ENCODE data around the gene NRXN3. TPM values are rescaled to one million over a fixed set of nuclear protein-coding genes. Genes with fewer than 3 reads are reported as not detected.

The NRXN3 gene
- total and polyA plus RNA-seq, 5 donors = 1.5 to 4.7 (median 4.0) TPM

DNA sequence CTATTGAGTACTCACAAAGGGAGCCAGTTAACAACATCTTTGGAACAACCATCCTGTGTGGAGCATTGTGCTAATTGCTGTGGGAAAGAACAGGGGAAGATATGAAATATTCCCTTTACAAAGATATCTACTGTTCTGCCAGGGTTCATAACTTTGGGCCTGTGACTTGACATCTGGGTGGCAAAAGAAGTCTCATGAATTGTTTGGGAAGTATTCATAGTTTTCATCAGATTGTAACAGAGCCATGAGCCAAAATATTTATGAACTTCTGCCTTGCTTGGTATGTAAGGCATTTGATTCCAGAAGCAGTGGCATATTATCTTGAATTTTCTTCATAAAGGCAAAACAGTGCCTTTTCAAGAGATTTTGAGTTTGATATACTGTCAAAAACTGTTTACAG, 1224.9 kb downstream of the NRXN3 start:
- ATAC-seq (no peak), DNase-seq (no peak)
- no peaks in the 10 kb centered on the region for H3K9me3 ChIP-seq (ENCODE audit: control insufficient read depth, low read length)
- H3K4me3 ChIP-seq (ENCODE audit: low read length) = no peak overlapping the region
- intact Hi-C loops (cut with DNase I) = no loop called here
- no peak overlapping the region for H3K27ac ChIP-seq (ENCODE audit: low read length)
- H3K4me1 ChIP-seq (ENCODE audit: control insufficient read depth, insufficient read depth, low read length) = no peaks in the 10 kb centered on the region
- no peaks in the 10 kb centered on the region for H3K27me3 ChIP-seq (ENCODE audit: control insufficient read depth, insufficient read depth)

DNA sequence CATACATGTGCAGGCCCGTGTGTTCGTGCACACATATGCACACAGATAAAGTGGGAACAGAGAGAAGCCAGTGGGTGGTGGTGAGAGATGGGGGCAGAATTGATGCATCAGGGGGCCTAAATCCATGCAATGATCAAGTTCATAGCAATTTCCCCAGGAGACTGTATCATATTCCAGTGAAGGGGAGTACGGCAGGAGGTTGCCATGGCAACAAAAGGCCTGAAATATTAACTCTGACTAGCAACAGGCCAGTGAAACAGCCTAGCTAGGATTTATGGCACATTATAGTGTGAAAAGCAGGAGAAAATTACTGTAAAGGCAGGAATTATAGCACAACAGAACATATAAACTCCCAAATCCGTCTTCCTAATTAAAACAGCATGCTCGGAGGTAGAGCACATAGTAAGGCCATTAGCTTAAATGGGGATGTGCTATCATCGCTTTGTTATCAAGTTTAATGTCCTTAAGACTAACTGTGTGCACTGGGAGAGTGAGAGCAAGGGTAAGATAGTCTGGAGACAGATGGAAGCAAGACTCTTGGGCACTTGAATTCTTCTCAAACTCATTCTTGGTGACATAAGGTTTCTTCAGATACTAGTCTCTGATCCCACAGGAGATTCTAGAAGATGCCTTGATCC, 1234.8 kb downstream of the NRXN3 start:
- H3K4me3 ChIP-seq (ENCODE audit: low read length) = no peak overlapping the region
- 75% methylated on average over 6 of the region's 6 CpGs for WGBS
- no peak for DNase-seq
- intact Hi-C loops (cut with DNase I) = no loop called here
- H3K27me3 ChIP-seq (ENCODE audit: control insufficient read depth, insufficient read depth) = no peaks in the 10 kb centered on the region
- H3K27ac ChIP-seq (ENCODE audit: low read length) = no peak overlapping the region
- no peak for ATAC-seq
- H3K4me1 ChIP-seq (ENCODE audit: control insufficient read depth, insufficient read depth, low read length) = no peaks in the 10 kb centered on the region
- H3K9me3 ChIP-seq (ENCODE audit: control insufficient read depth, low read length) = no peaks in the 10 kb centered on the region

DNA sequence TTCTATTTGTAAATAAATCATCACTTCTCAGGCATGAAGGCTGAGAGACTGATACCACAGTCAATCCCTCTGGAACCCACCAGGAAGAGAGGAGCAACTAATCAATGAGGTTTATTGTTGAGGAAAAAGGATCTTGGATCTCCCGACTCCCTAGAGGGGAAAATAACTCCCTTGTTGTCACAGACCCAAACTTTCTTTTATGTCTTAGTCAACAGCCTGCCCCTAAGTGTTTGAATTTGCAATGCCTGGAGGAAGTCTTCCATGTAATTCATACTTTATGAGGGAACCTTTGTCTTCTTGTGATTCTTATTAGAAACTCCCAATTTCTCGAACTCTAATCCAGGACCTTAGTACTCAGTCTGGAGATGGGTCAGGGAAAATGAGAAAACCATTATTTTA, 1235.3 kb downstream of the NRXN3 start:
- DNase-seq (no peak), ATAC-seq (no peak)
- no peak overlapping the region for H3K27ac ChIP-seq (ENCODE audit: low read length)
- no peak overlapping the region for H3K4me3 ChIP-seq (ENCODE audit: low read length)
- H3K9me3 ChIP-seq (ENCODE audit: control insufficient read depth, low read length) = no peaks in the 10 kb centered on the region
- 70% methylated on average over 2 of the region's 2 CpGs for WGBS
- intact Hi-C loops (cut with DNase I) = no loop called here
- H3K27me3 ChIP-seq (ENCODE audit: control insufficient read depth, insufficient read depth) = no peaks in the 10 kb centered on the region
- H3K4me1 ChIP-seq (ENCODE audit: control insufficient read depth, insufficient read depth, low read length) = no peaks in the 10 kb centered on the region

DNA sequence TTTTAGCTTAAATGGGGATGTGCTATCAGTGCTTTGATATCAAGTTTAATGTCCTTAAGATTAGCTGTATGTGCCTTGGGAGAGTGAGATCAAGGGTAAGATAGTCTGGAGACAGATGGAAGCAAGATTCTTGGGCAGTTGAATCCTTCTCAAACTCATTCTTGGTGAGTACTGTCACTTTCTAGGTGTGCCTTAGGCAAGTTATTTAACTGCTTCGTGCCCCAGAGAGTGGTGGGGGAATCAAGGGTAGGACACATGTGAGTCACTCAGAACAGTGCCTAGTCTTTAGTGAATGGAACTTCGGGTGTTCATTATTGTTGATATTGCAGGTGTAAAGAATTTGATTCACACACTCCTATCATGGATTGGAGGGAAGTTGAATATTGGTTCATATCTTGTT, 1237.4 kb downstream of the NRXN3 start:
- DNase-seq (no peak), ATAC-seq (no peak)
- H3K27me3 ChIP-seq (ENCODE audit: control insufficient read depth, insufficient read depth) = no peaks in the 10 kb centered on the region
- intact Hi-C loops (cut with DNase I) = no loop called here
- no peak overlapping the region for H3K4me3 ChIP-seq (ENCODE audit: low read length)
- 59% methylated on average over 2 of the region's 2 CpGs for WGBS
- no peak overlapping the region for H3K27ac ChIP-seq (ENCODE audit: low read length)
- H3K9me3 ChIP-seq (ENCODE audit: control insufficient read depth, low read length) = no peaks in the 10 kb centered on the region
- H3K4me1 ChIP-seq (ENCODE audit: control insufficient read depth, insufficient read depth, low read length) = no peaks in the 10 kb centered on the region

DNA sequence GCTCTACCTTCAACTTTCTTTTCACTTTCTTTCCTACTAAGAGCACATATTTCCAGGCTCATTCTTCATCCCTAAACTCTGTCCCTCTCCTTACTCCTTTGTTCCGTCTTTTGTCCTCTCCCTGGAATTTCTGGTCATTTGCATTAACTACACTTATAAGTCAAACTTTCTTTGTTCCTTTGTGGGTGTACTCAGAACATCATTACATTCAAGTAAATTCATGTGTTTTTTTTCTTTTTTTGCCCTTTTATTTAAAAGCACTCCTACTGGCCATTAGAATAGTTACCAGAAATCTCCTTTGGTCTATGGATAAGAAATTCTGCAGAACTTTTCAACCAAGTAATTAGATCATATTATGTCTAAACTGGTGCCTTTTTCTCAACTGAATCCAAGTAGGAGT, 1238.5 kb downstream of the NRXN3 start:
- Histone ChIP-seq H3K27me3 (ENCODE audit: control insufficient read depth, insufficient read depth) (no peaks in the 10 kb centered on the region), H3K4me3 (ENCODE audit: low read length) (no peak overlapping the region), H3K4me1 (ENCODE audit: control insufficient read depth, insufficient read depth, low read length) (no peaks in the 10 kb centered on the region), H3K27ac (ENCODE audit: low read length) (no peak overlapping the region), H3K9me3 (ENCODE audit: control insufficient read depth, low read length) (no peaks in the 10 kb centered on the region)
- intact Hi-C loops (cut with DNase I) = no loop called here
- no peak for DNase-seq
- ATAC-seq = no peak
- 84% methylated on average over 1 of the region's 1 CpG for WGBS

DNA sequence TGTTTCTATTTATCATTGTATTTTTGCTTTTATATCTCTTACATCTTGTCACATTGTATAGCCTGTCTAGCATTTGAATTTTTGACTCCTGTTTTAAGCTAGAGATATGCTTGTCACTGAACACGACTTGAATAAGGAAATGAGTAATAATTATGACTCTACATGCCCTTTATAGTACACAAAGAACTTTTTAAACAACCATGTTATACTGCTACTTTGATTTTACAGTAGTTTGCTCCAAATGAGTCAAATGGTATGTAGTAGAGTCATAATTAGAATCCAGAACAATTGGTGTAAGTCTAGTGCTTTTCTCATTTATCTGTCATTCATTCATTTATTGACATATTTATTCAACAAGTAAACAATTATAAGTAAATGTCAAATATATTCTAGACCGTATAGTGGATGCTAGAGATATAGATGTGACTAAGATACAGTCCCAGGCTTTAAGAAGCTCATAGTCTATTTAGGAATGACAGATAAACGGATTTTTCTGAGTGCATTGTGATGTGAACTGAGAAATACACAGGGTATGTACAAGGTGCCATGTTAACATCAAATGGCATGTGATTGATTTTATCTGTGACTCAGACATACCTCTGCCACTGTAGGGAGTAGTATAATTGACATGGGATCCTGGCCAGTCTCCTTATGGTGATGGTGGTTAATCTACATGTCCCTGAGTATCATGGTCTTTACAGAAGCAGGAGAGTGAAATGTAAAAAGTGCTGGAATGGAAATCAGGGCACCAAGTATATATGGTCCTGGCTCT, 1241.4 kb downstream of the NRXN3 start:
- Histone ChIP-seq H3K27me3 (ENCODE audit: control insufficient read depth, insufficient read depth) (no peaks in the 10 kb centered on the region), H3K4me3 (ENCODE audit: low read length) (no peak overlapping the region), H3K27ac (ENCODE audit: low read length) (no peak overlapping the region), H3K9me3 (ENCODE audit: control insufficient read depth, low read length) (no peaks in the 10 kb centered on the region), H3K4me1 (ENCODE audit: control insufficient read depth, insufficient read depth, low read length) (no peaks in the 10 kb centered on the region)
- 58% methylated on average over 3 of the region's 3 CpGs for WGBS
- ATAC-seq (no peak), DNase-seq (no peak)
- intact Hi-C loops (cut with DNase I) = no loop called here

DNA sequence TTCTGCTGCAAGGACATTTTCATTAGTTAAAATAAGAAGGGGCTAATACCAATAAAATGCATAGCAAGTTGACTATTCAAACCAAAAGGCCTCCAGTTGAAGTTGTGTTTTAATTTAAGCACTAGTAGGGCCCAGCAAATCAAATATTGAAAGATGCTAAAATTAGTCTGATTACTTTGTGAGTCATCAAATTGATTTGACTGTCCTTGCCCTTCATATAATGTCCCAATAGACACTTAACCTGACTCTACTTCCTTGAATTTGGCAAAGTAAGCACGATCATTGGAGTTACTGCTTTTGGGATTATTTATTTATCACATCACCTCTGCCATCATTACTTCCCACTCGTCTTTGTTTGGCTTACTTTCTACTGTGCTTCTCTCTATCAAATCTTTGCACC, 1242.6 kb downstream of the NRXN3 start:
- 63% methylated on average over 2 of the region's 2 CpGs for WGBS
- intact Hi-C loops (cut with DNase I) = no loop called here

DNA sequence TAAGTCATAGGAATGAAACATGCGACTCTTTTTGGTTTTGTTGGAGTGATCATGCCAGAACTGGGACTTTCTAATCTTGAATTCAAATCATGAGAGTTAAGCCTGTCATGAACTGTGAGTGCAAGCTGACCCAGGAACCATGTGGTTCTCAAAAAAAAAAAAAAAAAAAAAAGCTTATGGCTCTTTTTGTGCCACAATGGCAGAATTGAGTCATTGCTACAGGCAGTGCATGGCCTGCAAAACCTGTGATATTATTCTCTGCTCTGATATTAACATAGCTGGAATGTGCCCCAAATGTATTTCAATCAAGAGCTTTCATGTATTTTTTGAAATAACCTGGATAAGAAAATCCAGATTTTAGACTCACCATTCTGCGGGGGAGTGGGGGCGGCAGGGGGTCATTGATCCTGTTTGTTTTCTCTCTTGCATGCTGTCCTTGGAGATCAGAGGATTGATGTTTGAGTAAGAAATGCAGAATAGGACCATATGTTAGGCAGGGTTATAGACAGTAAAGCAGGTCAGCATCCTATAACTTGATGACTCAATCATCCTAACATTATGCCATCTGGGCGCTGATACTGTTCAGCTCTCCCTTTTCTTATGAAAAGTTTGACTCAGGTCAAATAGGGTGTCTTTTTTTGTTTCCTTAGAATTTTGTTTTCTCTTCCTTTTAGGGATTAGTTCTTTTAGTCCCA, 1243.7 kb downstream of the NRXN3 start:
- 84% methylated on average over 4 of the region's 4 CpGs for WGBS
- ATAC-seq (no peak), DNase-seq (no peak)
- H3K27ac ChIP-seq (ENCODE audit: low read length) = no peak overlapping the region
- H3K4me3 ChIP-seq (ENCODE audit: low read length) = no peak overlapping the region
- H3K4me1 ChIP-seq (ENCODE audit: control insufficient read depth, insufficient read depth, low read length) = no peaks in the 10 kb centered on the region
- no peaks in the 10 kb centered on the region for H3K9me3 ChIP-seq (ENCODE audit: control insufficient read depth, low read length)
- intact Hi-C loops (cut with DNase I) = no loop called here
- H3K27me3 ChIP-seq (ENCODE audit: control insufficient read depth, insufficient read depth) = no peaks in the 10 kb centered on the region

More for the DNA sequence above, 1242.6 kb downstream of the NRXN3 start:
- Histone ChIP-seq H3K27me3 (ENCODE audit: control insufficient read depth, insufficient read depth) (no peaks in the 10 kb centered on the region), H3K9me3 (ENCODE audit: control insufficient read depth, low read length) (no peaks in the 10 kb centered on the region), H3K27ac (ENCODE audit: low read length) (no peak overlapping the region), H3K4me3 (ENCODE audit: low read length) (no peak overlapping the region), H3K4me1 (ENCODE audit: control insufficient read depth, insufficient read depth, low read length) (no peaks in the 10 kb centered on the region)
- no peak for DNase-seq
- no peak for ATAC-seq

DNA sequence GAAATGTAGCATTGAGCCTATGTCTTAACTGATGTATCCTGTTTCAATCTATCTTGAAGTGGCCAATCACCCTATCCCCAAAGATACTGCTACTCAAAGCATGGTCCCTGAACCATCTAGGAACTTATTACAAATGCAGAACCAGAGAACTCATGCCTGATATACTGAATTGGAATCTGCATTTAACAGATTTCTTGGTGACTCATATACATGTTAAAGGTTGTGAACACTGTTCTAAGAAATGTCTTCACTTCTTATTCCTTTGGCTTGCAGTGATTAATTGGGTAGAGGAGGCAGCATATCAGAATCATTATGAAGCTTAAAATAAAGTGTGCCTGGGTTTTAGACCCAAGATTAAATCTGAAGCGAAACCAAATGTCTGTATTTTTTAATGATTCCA, 1245.6 kb downstream of the NRXN3 start:
- intact Hi-C loops (cut with DNase I) = no loop called here
- no peaks in the 10 kb centered on the region for H3K4me1 ChIP-seq (ENCODE audit: control insufficient read depth, insufficient read depth, low read length)
- no peaks in the 10 kb centered on the region for H3K9me3 ChIP-seq (ENCODE audit: control insufficient read depth, low read length)
- ATAC-seq = no peak
- WGBS = 91% methylated on average over 1 of the region's 1 CpG
- H3K4me3 ChIP-seq (ENCODE audit: low read length) = no peak overlapping the region
- no peak overlapping the region for H3K27ac ChIP-seq (ENCODE audit: low read length)
- DNase-seq = no peak
- H3K27me3 ChIP-seq (ENCODE audit: control insufficient read depth, insufficient read depth) = no peaks in the 10 kb centered on the region

DNA sequence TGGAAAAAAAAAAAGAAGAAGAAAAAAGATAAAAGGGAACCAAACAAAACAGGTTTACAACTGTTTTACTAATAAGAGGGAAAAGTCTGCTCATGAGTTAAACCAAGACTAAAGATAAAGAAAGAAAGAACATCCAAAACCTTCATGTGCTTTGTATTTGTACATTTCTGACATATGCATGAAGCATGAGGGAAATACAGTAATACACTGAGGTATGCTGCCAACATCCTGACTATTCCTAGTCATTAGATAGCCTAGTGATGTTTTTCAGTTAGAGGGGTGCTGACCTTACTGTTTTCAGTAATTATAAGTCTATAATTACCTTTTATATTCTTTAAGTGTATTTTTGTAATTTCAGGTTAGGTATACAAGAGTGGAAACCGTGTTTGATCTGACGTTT, 1247.8 kb downstream of the NRXN3 start:
- ATAC-seq (no peak), DNase-seq (no peak)
- H3K27me3 ChIP-seq (ENCODE audit: control insufficient read depth, insufficient read depth) = no peaks in the 10 kb centered on the region
- no peak overlapping the region for H3K4me3 ChIP-seq (ENCODE audit: low read length)
- H3K4me1 ChIP-seq (ENCODE audit: control insufficient read depth, insufficient read depth, low read length) = no peaks in the 10 kb centered on the region
- intact Hi-C loops (cut with DNase I) = no loop called here
- no peak overlapping the region for H3K27ac ChIP-seq (ENCODE audit: low read length)
- no peaks in the 10 kb centered on the region for H3K9me3 ChIP-seq (ENCODE audit: control insufficient read depth, low read length)
- WGBS = 87% methylated on average over 2 of the region's 2 CpGs

DNA sequence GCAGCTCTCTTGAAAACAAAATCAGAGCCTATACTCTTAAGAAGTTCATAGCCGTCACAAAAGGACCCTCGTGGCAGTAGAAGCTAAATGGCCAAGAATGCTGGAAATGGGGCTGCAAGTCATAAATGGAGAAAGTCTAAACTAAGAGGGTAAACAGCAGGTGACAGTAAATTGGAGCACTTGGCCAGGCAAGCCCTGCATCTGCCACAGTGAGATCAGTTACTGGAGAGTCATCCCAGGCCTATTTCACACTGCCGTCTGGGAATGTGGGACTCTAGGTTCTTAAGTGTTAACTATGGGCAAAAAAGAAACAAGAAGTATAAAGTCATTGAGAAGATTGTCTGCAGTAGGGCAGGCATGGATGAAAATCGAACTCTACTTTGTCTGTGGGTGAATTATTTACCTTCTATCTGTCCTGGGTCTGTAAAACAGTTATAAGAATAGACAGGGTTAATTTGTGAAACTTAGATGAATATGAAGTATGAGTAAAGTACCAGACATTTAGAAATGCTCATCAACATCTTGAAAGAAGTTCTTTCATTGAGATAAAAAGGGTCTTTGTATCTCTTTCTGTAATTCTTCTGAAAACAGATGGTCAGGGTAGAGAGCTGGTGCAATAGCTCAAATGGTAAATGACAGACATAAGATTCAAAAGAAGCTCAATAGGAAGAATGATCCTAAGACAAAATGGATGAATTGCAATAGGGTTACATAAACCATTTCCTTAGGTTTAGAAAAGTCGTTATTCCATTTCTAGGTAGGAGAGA, 1248.7 kb downstream of the NRXN3 start:
- Histone ChIP-seq H3K27ac (ENCODE audit: low read length) (no peak overlapping the region), H3K4me1 (ENCODE audit: control insufficient read depth, insufficient read depth, low read length) (no peaks in the 10 kb centered on the region), H3K4me3 (ENCODE audit: low read length) (no peak overlapping the region), H3K9me3 (ENCODE audit: control insufficient read depth, low read length) (no peaks in the 10 kb centered on the region), H3K27me3 (ENCODE audit: control insufficient read depth, insufficient read depth) (no peaks in the 10 kb centered on the region)
- intact Hi-C loops (cut with DNase I) = no loop called here
- DNase-seq = no peak
- WGBS = 70% methylated on average over 5 of the region's 5 CpGs
- no peak for ATAC-seq
